ENCODE results near the gene CNTNAP2. TPM values are rescaled to one million over a fixed set of nuclear protein-coding genes. Genes with fewer than 3 reads are reported as not detected.

CNTNAP2 gene
- total RNA-seq, 1 donor, result 7.6 TPM

DNA sequence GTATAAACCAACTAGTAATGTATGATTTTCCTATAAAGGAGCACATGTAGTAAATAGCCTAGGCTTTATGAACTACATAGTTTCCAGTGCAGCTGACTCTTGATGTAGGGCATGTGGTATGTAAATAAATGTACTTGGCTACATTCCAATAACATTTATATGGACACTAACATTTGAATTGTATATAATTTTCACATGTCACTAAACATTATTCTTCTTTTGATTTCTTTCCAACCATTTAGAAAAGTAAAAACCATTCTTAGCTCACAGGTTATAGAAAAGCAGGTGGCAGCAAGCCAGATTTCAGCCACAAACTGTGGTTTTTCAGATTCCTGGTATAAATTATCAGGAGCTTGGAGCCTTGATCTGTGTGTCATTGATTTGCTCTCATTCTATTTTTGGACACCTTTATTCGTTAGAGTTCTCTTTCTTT is 1182.0 kb downstream of the CNTNAP2 start:
- H3K79me2 ChIP-seq (ENCODE audit: insufficient read depth, low read length), result no peaks in the 10 kb centered on the region
- TF ChIP-seq, protein P1, sequence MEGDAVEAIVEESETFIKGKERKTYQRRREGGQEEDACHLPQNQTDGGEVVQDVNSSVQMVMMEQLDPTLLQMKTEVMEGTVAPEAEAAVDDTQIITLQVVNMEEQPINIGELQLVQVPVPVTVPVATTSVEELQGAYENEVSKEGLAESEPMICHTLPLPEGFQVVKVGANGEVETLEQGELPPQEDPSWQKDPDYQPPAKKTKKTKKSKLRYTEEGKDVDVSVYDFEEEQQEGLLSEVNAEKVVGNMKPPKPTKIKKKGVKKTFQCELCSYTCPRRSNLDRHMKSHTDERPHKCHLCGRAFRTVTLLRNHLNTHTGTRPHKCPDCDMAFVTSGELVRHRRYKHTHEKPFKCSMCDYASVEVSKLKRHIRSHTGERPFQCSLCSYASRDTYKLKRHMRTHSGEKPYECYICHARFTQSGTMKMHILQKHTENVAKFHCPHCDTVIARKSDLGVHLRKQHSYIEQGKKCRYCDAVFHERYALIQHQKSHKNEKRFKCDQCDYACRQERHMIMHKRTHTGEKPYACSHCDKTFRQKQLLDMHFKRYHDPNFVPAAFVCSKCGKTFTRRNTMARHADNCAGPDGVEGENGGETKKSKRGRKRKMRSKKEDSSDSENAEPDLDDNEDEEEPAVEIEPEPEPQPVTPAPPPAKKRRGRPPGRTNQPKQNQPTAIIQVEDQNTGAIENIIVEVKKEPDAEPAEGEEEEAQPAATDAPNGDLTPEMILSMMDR (IDR thresholded peaks at IDR 0.05; ENCODE audit: extremely low read depth, low read depth, low read length), result no peak
- H3K36me3 ChIP-seq (ENCODE audit: insufficient read depth, low read length), result no peaks in the 10 kb centered on the region
- no peak overlapping the region for H2AFZ ChIP-seq (ENCODE audit: low read length)
- no peaks in the 10 kb centered on the region for H3K27me3 ChIP-seq (ENCODE audit: insufficient read depth, low read length)
- peak overlapping the region; percentile 35 for H3K4me2 ChIP-seq (ENCODE audit: insufficient read depth, low read length)
- no peak overlapping the region for H3K27ac ChIP-seq (ENCODE audit: low read depth, low read length)
- DNase-seq (ENCODE audit: insufficient read length, low spot score, missing footprints), result peak; percentile 10
- H3K9me3 ChIP-seq (ENCODE audit: low read depth, low read length), result no peaks in the 10 kb centered on the region
- H4K20me1 ChIP-seq (ENCODE audit: insufficient read depth, low read length), result no peaks in the 10 kb centered on the region
- H3K4me1 ChIP-seq (ENCODE audit: insufficient read depth, low read length), result peaks cover 9% of the 10 kb centered on the region
- H3K4me3 ChIP-seq (ENCODE audit: insufficient read depth, low read length), result no peak overlapping the region

DNA sequence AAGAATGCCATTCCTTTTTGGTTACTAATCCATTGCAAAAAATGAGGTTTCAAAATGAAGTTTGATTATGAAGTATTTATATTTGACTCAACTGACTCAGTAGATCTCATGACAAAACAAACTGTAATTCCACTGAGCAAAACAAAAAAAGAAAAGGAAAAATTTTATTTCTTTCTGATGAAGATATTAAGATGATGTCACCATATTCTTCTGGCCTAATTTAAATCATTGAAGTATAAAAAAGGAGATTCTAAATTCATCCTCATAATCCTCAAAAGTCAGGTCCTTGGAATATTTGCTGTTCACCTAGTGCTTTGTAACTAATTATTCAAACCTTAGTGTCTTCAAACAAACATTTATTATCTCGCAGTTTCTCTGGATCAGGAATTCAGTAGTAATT is 1183.7 kb downstream of the CNTNAP2 start:
- H3K36me3 ChIP-seq (ENCODE audit: insufficient read depth, low read length), result no peaks in the 10 kb centered on the region
- peaks cover 9% of the 10 kb centered on the region for H3K4me1 ChIP-seq (ENCODE audit: insufficient read depth, low read length)
- DNase-seq (ENCODE audit: insufficient read length, low spot score, missing footprints), result no peak
- no peak overlapping the region for H3K4me3 ChIP-seq (ENCODE audit: insufficient read depth, low read length)
- no peak overlapping the region for H3K27ac ChIP-seq (ENCODE audit: low read depth, low read length)
- H3K27me3 ChIP-seq (ENCODE audit: insufficient read depth, low read length), result no peaks in the 10 kb centered on the region
- no peak overlapping the region for H3K4me2 ChIP-seq (ENCODE audit: insufficient read depth, low read length)
- TF ChIP-seq, protein P1 (IDR thresholded peaks at IDR 0.05; ENCODE audit: extremely low read depth, low read depth, low read length), result no peak
- H3K79me2 ChIP-seq (ENCODE audit: insufficient read depth, low read length), result no peaks in the 10 kb centered on the region
- H3K9me3 ChIP-seq (ENCODE audit: low read depth, low read length), result no peaks in the 10 kb centered on the region
- no peaks in the 10 kb centered on the region for H4K20me1 ChIP-seq (ENCODE audit: insufficient read depth, low read length)
- no peak overlapping the region for H2AFZ ChIP-seq (ENCODE audit: low read length)

DNA sequence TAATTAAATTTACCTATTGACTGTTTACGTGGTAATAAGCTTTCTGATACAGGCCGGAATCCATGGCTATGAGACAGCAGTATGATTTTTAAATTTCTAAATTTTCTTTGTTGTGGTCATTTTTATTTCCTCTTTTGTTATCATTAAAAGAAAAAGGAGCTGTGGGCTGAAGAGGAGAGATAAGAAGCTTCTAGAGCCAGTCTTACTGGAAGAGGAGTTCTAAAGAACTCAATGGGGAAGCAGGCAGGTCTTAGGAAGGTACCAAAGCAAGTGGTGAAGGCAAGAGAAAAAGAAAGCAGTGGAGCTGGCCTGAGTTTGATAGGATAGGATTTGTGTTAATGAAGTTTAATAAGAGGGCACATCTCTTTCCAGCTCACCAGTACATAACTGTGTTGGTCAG is 1187.8 kb downstream of the CNTNAP2 start:
- Histone ChIP-seq H3K4me3 (ENCODE audit: insufficient read depth, low read length) (no peak overlapping the region), H2AFZ (ENCODE audit: low read length) (no peak overlapping the region), H3K79me2 (ENCODE audit: insufficient read depth, low read length) (no peaks in the 10 kb centered on the region), H3K9me3 (ENCODE audit: low read depth, low read length) (no peaks in the 10 kb centered on the region), H3K36me3 (ENCODE audit: insufficient read depth, low read length) (no peaks in the 10 kb centered on the region), H3K27ac (ENCODE audit: low read depth, low read length) (no peak overlapping the region), H4K20me1 (ENCODE audit: insufficient read depth, low read length) (no peaks in the 10 kb centered on the region), H3K27me3 (ENCODE audit: insufficient read depth, low read length) (no peaks in the 10 kb centered on the region), H3K4me1 (ENCODE audit: insufficient read depth, low read length) (no peaks in the 10 kb centered on the region), H3K4me2 (ENCODE audit: insufficient read depth, low read length) (no peak overlapping the region)
- DNase-seq (ENCODE audit: insufficient read length, low spot score, missing footprints), result no peak
- TF ChIP-seq, protein P1 (IDR thresholded peaks at IDR 0.05; ENCODE audit: extremely low read depth, low read depth, low read length), result no peak

DNA sequence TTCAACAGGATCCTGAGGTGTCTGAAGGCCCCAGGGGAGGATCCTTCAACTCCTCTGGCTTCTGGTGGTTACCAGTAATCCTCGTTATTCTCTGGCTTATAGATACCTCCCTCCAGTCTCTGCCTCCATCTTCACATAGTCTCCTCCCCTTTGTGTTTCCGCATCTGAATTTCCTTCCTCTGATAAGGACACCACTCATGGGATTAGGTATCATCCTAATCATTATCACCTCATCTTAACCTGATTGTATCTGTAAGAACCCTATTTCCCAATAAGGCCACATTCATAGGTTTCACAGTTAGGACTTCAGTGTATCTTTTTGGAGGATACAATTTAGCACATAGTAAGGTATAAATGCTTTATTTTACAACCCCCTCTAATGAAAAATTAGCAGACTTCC is 1189.2 kb downstream of the CNTNAP2 start:
- Histone ChIP-seq H3K4me2 (ENCODE audit: insufficient read depth, low read length) (no peak overlapping the region), H3K36me3 (ENCODE audit: insufficient read depth, low read length) (no peaks in the 10 kb centered on the region), H2AFZ (ENCODE audit: low read length) (no peak overlapping the region), H3K27me3 (ENCODE audit: insufficient read depth, low read length) (no peaks in the 10 kb centered on the region), H4K20me1 (ENCODE audit: insufficient read depth, low read length) (no peaks in the 10 kb centered on the region), H3K27ac (ENCODE audit: low read depth, low read length) (no peak overlapping the region), H3K4me3 (ENCODE audit: insufficient read depth, low read length) (no peak overlapping the region), H3K9me3 (ENCODE audit: low read depth, low read length) (no peaks in the 10 kb centered on the region), H3K79me2 (ENCODE audit: insufficient read depth, low read length) (no peaks in the 10 kb centered on the region), H3K4me1 (ENCODE audit: insufficient read depth, low read length) (no peaks in the 10 kb centered on the region)
- no peak for DNase-seq (ENCODE audit: insufficient read length, low spot score, missing footprints)
- TF ChIP-seq, protein P1 (IDR thresholded peaks at IDR 0.05; ENCODE audit: extremely low read depth, low read depth, low read length), result no peak
